Neuron (in vitro differentiated cells): ENCODE data around the gene TENM3.

Experiments used
- H2AFZ ChIP-seq: one replicate; pipeline ENCODE4 v1.6.1; 2013; ENCODE audit warnings: low read depth, mild to moderate bottlenecking, inconsistent platforms, low read length, moderate library complexity
- H3K27me3 ChIP-seq: one replicate; pipeline ENCODE4 v1.6.1; 2013; ENCODE audit warnings: low read length; ENCODE audit not compliant: insufficient read depth
- H3K36me3 ChIP-seq: one replicate; pipeline ENCODE4 v1.6.1; 2013; ENCODE audit warnings: low read length; ENCODE audit not compliant: insufficient read depth
- H3K4me1 ChIP-seq: one replicate; pipeline ENCODE4 v1.6.1; 2013; ENCODE audit warnings: low read length; ENCODE audit not compliant: insufficient read depth
- H3K4me3 ChIP-seq: 2 replicates; pipeline ENCODE4 v1.5.1; 2013; ENCODE audit warnings: mild to moderate bottlenecking, low read length, moderate library complexity
- H3K9me3 ChIP-seq: one replicate; pipeline ENCODE4 v1.6.1; 2013; ENCODE audit warnings: low read length

TENM3 gene

GRCh38 chr4:182695009-182695408, 451.8 kb downstream of the TENM3 start:
- Histone ChIP-seq H3K4me3 (no peak overlapping the region), H2AFZ (no peak overlapping the region), H3K27me3 (no peaks in the 10 kb centered on the region), H3K4me1 (no peaks in the 10 kb centered on the region), H3K9me3 (peaks cover 2% of the 10 kb centered on the region), H3K36me3 (peaks cover 24% of the 10 kb centered on the region)

GRCh38 chr4:182695842-182696241, 452.6 kb downstream of the TENM3 start:
- H3K9me3 ChIP-seq = no peaks in the 10 kb centered on the region
- H2AFZ ChIP-seq = no peak overlapping the region
- H3K4me1 ChIP-seq = no peaks in the 10 kb centered on the region
- H3K36me3 ChIP-seq = peaks cover 18% of the 10 kb centered on the region
- no peak overlapping the region for H3K4me3 ChIP-seq
- H3K27me3 ChIP-seq = no peaks in the 10 kb centered on the region

DNA sequence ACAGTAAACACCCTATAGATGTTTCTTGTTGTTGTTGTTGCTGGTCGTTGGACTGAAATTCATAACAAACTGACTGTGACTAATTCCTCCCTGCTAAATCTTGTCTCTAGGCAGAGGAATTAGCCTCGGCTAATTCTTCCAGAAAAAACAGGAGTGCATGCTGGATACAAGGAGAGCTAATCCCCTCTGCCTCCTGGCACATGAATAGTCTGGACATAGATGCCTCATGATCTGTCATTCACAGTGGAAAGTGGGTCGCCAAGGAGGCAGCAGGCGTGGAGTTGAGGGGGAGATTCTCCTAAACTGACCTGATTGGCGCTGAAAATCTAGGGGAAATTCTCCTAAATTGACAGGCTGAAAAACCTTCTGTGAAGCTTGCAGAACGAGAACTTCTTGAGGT, 453.9 kb downstream of the TENM3 start:
- Histone ChIP-seq H2AFZ (no peak overlapping the region), H3K27me3 (no peaks in the 10 kb centered on the region), H3K9me3 (no peaks in the 10 kb centered on the region), H3K4me3 (no peak overlapping the region), H3K4me1 (no peaks in the 10 kb centered on the region), H3K36me3 (peaks cover 12% of the 10 kb centered on the region)

DNA sequence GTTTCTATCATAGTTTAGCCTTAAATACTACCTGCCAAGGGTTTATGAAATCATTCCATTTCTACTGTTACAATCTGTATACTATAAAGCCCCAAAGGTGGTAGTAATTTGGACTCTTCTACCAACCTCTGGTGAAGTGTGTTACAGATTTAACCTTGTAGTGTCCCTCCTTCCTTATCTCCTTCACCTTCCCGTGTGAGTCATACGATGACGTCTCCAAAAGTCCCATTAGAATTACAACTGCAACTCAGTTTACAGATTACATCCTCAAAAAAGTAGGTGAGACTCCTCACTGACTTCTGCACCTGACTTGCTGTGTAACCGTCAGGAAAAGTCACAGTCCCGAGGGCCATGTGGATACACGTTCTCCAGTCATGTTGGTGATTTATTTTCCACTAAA, 455.0 kb downstream of the TENM3 start:
- Histone ChIP-seq H3K9me3 (no peaks in the 10 kb centered on the region), H3K4me3 (no peak overlapping the region), H3K4me1 (no peaks in the 10 kb centered on the region), H2AFZ (no peak overlapping the region), H3K36me3 (peaks cover 10% of the 10 kb centered on the region), H3K27me3 (no peaks in the 10 kb centered on the region)

DNA sequence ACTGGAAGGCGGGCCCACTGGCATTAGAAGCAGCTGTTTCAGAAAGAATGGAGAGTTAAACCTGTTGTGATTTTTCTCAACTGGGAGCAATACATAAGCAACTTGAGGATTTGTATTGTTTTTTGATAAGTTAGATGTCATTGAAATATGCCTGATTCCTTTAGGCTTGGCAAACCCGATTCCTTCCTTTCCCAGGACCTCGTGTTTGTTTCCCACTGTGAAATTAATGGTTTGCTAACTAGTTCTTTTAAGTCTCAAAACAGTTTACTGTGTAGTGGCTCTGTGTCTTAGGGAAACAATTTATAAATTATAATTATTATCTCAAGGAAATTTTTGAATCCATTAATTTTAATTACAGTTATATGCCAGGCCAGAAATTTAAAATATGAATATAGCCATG, 456.0 kb downstream of the TENM3 start:
- no peak overlapping the region for H2AFZ ChIP-seq
- no peaks in the 10 kb centered on the region for H3K27me3 ChIP-seq
- peaks cover 10% of the 10 kb centered on the region for H3K36me3 ChIP-seq
- H3K9me3 ChIP-seq = no peaks in the 10 kb centered on the region
- no peak overlapping the region for H3K4me3 ChIP-seq
- no peaks in the 10 kb centered on the region for H3K4me1 ChIP-seq

DNA sequence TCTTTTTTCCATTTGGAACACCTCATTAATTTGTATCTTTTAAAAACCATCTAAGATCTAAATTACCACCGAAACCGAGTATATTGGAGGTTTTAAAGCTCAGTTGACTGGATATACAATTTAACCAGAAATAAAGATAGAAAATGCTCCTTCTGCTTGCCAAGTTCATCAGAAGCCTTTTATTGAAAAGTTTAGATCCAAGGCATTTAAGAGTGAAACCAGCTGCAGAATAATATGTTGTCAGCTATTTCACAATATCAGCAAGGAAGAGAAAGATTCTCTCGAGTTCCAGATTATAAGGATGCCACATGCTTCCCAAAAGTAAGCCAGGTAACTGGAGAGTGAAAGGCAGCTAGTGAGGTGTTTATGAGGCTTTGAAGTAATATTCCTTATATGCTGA, 456.6 kb downstream of the TENM3 start:
- H2AFZ ChIP-seq = no peak overlapping the region
- H3K27me3 ChIP-seq = no peaks in the 10 kb centered on the region
- no peak overlapping the region for H3K4me3 ChIP-seq
- no peaks in the 10 kb centered on the region for H3K9me3 ChIP-seq
- peaks cover 8% of the 10 kb centered on the region for H3K36me3 ChIP-seq
- no peaks in the 10 kb centered on the region for H3K4me1 ChIP-seq

DNA sequence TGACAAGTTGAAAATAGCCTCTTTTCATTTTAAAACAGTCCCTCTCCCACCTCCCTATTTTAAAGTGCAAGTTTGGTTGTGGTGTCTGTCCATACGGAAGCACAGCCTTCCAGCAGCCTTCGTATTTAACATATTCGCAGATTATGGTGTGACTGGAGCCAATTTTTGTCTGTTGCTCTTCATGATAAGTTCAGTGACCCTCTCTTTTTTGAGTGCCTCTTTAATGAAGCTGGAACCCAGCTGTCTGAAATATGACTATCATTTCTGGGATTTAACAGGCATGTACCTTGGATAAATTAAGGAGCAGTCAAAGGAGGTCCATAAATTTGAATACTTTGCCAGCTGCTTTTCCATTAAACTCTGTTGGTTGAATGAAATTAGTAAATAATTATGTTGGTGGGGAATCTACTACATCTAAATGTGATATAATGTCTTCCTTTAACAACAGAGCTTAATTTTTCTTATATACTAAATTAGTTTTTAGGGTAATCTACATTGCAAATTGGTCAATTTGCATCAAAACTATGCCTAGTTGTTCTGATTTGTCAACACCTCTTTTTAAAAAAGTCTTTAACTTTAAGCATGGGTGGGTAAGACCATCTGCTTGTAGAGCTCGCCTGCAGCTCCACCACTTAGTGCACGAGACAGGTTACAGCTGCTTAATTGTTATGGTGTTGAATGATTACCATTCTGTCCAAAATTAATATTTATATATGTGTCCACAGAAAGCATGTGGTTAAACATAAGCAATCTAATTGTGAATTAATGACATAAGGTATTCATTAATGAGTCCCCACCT, 457.4 kb downstream of the TENM3 start:
- no peak overlapping the region for H3K4me3 ChIP-seq
- H3K27me3 ChIP-seq = no peaks in the 10 kb centered on the region
- H3K36me3 ChIP-seq = peaks cover 5% of the 10 kb centered on the region
- no peaks in the 10 kb centered on the region for H3K4me1 ChIP-seq
- H2AFZ ChIP-seq = no peak overlapping the region
- H3K9me3 ChIP-seq = no peaks in the 10 kb centered on the region

GRCh38 chr4:182704077-182704476, 460.9 kb downstream of the TENM3 start:
- Histone ChIP-seq H3K4me1 (no peaks in the 10 kb centered on the region), H3K27me3 (no peaks in the 10 kb centered on the region), H3K4me3 (no peak overlapping the region), H3K9me3 (no peaks in the 10 kb centered on the region), H3K36me3 (peaks cover 3% of the 10 kb centered on the region), H2AFZ (no peak overlapping the region)

- Histone ChIP-seq H3K36me3 (peaks cover 3% of the 10 kb centered on the region), H3K4me3 (no peak overlapping the region), H3K27me3 (no peaks in the 10 kb centered on the region), H3K9me3 (no peaks in the 10 kb centered on the region), H2AFZ (no peak overlapping the region), H3K4me1 (no peaks in the 10 kb centered on the region)
Observed at GRCh38 chr4:182704948-182705347, 461.7 kb downstream of the TENM3 start.

DNA sequence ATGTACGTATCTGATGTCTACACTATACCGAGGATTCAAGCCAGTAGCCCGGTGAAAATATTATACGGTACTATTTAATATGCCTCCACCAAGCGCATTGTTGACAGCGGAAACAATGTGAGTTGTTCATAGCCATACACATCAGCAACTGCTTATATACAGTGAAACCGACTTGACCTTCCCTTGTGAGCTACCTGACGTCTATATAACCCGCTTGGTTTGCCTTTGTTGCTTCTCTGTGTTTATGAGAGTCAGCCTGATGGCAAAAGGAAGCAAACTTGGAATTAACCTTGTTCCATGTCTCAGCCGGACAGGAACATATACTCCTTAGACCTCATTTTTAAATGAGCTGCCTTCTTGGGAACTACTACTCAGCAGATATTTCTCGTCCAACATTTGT, 462.2 kb downstream of the TENM3 start:
- H2AFZ ChIP-seq = no peak overlapping the region
- H3K36me3 ChIP-seq = peaks cover 3% of the 10 kb centered on the region
- no peaks in the 10 kb centered on the region for H3K9me3 ChIP-seq
- no peaks in the 10 kb centered on the region for H3K27me3 ChIP-seq
- H3K4me3 ChIP-seq = no peak overlapping the region
- H3K4me1 ChIP-seq = no peaks in the 10 kb centered on the region

- peaks cover 11% of the 10 kb centered on the region for H3K36me3 ChIP-seq
- no peaks in the 10 kb centered on the region for H3K9me3 ChIP-seq
- peaks cover 3% of the 10 kb centered on the region for H3K4me1 ChIP-seq
- no peak overlapping the region for H3K4me3 ChIP-seq
- H2AFZ ChIP-seq = no peak overlapping the region
- no peaks in the 10 kb centered on the region for H3K27me3 ChIP-seq
Observed at GRCh38 chr4:182711211-182711610, 468.0 kb downstream of the TENM3 start.

DNA sequence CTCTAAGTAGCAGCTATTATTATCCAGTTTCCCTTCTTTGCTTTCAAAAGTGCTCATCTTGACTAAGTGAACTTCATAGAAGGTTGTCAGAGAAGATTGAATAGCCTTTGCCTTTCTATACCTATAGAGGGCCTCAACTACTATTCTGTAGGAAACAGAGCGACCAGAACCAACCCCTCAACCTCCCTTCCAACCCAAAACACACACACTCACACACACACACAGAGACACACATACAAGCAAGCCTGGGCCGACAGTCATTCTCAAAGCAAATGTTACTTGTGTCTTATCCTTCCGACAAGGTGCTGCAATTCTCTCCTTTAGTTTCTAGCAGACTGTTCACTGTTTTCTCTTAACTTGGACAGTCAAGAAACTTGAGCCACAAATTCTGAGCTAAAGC, 472.3 kb downstream of the TENM3 start:
- Histone ChIP-seq H3K4me1 (peaks cover 3% of the 10 kb centered on the region), H3K36me3 (peaks cover 27% of the 10 kb centered on the region), H2AFZ (no peak overlapping the region), H3K4me3 (no peak overlapping the region), H3K27me3 (no peaks in the 10 kb centered on the region), H3K9me3 (peaks cover 6% of the 10 kb centered on the region)

DNA sequence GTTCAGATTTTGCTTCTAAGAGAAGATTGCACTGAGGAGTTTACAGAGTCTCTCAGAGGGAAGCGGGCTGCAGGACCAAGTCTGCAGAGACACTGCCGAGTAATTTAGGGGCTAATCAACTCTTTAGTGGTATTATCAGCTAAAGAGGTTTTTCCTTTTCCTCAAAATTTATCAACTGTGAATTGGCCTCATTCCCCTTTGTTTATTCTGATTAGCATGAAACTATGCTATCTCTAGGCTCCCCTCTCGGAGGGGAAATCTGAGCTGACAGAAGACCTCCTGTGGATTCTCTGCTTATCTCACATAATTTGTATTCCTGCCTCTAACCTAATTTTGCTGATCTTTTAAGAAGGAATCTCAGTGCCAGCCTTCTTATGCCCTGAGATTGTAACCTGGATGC, 473.0 kb downstream of the TENM3 start:
- Histone ChIP-seq H3K27me3 (no peaks in the 10 kb centered on the region), H3K4me3 (no peak overlapping the region), H3K4me1 (peaks cover 3% of the 10 kb centered on the region), H2AFZ (no peak overlapping the region), H3K9me3 (peaks cover 6% of the 10 kb centered on the region), H3K36me3 (peaks cover 31% of the 10 kb centered on the region)
